RWPE1 (cell line): Measurements from ENCODE around the gene SLC7A7.
"Not testable (repeated sequence)": the region's sequence is repeated elsewhere in the genome, so short reads cannot be mapped to it uniquely, and the experiment has no call there.

Experiments
- CTCF ChIA-PET: fragments of 350-600 bp; sonication (Branson Sonifier 250); formaldehyde crosslinking; extraction: SDS; loops from one replicate; lab custom pipeline; 2021; lab: Yijun Ruan, JAX
- POLR2A ChIA-PET: fragments of 400-600 bp; formaldehyde crosslinking; extraction: SDS; loops from one replicate; lab custom pipeline; 2020; ENCODE audit warnings: antibody characterized with exemption; ENCODE audit not compliant: low non-redundant PET; lab: Yijun Ruan, JAX
- DNase-seq: peaks from one replicate; pipeline ENCODE4 v3.0.0; 2012; ENCODE audit warnings: low spot score
- H3K27ac ChIP-seq: fragments of 450-650 bp; 2 replicates; pipeline ENCODE4 v1.5.1; 2017
- TF ChIP-seq, protein P1 (sequence below): fragments of 450-650 bp; conservative IDR thresholded peaks from 2 replicates; pipeline ENCODE4 v1.5.1; 2017; ENCODE audit warnings: low read depth, mild to moderate bottlenecking

SLC7A7 gene

GRCh38 chr14:22812744-22813143 is 2.5 kb downstream of the SLC7A7 start:
- CTCF ChIA-PET: interaction anchor here (0.6 to 1.5 kb wide), 4 partner anchors 17 to 51 kb away, joined by 3 to 7 read pairs (median 3); no protein-coding TSS in a partner anchor
- H3K27ac ChIP-seq: no peak overlapping the region
- TF ChIP-seq, protein P1, sequence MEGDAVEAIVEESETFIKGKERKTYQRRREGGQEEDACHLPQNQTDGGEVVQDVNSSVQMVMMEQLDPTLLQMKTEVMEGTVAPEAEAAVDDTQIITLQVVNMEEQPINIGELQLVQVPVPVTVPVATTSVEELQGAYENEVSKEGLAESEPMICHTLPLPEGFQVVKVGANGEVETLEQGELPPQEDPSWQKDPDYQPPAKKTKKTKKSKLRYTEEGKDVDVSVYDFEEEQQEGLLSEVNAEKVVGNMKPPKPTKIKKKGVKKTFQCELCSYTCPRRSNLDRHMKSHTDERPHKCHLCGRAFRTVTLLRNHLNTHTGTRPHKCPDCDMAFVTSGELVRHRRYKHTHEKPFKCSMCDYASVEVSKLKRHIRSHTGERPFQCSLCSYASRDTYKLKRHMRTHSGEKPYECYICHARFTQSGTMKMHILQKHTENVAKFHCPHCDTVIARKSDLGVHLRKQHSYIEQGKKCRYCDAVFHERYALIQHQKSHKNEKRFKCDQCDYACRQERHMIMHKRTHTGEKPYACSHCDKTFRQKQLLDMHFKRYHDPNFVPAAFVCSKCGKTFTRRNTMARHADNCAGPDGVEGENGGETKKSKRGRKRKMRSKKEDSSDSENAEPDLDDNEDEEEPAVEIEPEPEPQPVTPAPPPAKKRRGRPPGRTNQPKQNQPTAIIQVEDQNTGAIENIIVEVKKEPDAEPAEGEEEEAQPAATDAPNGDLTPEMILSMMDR: no peak
- DNase-seq: no peak
- POLR2A ChIA-PET: no interaction called here

- DNase-seq: no peak
- TF ChIP-seq, protein P1: no peak
- H3K27ac ChIP-seq: no peak overlapping the region
- CTCF ChIA-PET: no interaction called here
- POLR2A ChIA-PET: no interaction called here
Observed at GRCh38 chr14:22811722-22812121, 3.5 kb downstream of the SLC7A7 start.

DNA sequence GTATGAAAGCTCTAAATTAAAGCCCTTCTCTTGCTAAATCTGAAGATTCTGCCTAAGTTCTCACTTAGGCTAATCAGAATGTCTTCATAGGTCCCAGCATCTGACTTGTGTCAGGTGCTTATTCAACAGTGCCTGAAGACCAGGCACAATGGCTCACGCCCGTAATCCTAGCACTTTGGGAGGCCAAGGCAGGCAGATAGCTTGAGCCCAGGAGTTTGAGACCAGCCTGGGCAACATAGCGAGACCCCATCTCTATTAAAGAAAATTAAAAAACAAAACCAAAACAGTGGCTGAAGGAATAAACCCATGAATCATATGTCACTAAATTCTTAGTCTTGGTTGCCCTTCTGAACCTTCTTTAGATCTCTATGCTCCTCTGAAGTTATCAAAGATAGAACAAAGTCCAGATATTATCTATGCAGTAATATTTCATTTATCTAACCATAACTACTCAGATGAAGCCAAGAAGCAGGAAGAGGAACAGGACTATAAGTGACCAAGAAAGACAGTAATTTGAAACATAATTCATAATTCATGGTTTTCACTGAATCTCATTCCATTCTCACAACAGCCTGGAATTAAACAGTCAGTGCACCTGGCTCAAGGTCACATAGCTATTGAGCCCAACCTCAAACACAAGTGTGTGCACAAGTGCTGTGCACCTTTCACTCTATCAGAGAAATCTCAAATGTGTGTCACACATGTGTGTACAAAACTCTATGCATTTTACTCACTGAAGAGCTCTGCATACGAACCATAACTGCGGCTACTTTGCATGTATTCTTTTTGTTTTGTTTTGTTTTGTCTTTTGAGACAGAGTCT is 6.6 kb downstream of the SLC7A7 start:
- no peak for DNase-seq
- ChIA-PET POLR2A (no interaction called here), CTCF (interaction anchor here (1.6 kb wide), 1 partner anchor 44 kb away, joined by 5 read pairs; no protein-coding TSS in a partner anchor)
- TF ChIP-seq, protein P1: no peak
- no peak overlapping the region for H3K27ac ChIP-seq

DNA sequence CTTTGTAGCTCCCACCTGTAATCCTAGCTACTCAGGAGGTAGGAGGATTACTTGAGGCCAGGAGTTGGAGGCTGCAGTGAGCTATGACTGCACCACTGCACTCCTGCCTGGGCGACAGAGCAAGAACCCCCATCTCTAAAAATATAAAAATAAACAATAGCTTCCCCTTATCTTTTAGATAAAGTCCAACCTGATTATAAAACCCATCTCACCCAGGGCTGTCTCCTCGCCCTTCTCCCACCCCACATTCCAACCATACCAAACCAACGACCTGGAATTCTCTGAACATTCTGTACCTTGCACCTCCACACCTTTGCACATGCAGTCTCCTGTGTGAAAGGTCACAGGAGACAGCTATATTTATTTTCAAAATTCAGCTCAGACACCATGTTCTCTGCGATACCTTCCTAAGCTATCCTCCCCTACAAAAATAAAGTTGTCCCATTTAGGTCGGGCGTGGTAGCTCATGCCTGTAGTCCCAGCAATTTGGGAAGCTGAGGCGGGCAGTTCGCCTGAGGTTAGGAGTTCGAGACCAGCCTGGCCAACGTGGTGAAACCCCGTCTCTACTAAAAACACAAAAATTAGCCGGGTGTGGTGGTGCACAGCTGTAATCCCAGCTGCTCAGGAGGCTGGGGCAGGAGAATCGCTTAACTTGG is 7.7 kb downstream of the SLC7A7 start:
- ChIA-PET CTCF (interaction anchor here (0.6 kb wide), 1 partner anchor 18 kb away, joined by 3 read pairs; no protein-coding TSS in a partner anchor), POLR2A (no interaction called here)
- TF ChIP-seq, protein P1: no peak
- H3K27ac ChIP-seq: no peak overlapping the region; the same call in 1 of the 2 replicates
- DNase-seq: peak; percentile 32

DNA sequence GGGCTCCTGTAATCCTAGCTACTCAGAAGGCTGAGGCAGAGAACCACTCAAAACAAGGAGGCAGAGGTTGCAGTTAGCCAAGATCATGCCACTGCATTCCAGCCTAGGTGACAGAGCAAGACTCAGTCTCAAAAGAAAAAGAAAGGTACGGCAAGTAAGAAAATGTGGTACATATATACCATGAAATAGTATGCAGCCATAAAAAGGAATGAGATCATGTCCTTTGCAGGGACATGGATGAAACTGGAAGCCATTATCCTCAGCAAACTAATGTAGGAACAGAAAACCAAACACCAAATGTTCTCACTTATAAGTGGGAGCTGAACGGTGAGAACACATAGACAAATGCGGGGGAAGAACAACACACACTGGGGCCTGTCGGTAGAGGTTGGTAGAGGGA is 10.0 kb downstream of the SLC7A7 start:
- CTCF ChIA-PET, H3K27ac ChIP-seq, DNase-seq, POLR2A ChIA-PET: not testable (repeated sequence)

DNA sequence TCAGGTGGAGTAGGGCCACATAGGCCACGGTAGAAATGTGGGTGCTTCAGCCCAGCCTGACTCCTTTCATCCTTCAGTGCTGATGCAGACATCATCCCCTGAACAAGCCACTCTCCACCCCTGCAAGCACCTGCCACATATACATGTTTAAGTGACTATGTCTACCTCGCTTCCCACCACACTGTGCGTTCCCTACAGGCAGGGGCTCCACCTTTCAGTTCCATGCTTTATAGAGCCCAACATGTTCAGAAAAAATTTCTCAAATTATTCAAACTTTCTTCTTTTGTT is 11.6 kb downstream of the SLC7A7 start:
- TF ChIP-seq, protein P1: no peak
- ChIA-PET POLR2A (no interaction called here), CTCF (no interaction called here)
- DNase-seq: no peak
- no peak overlapping the region for H3K27ac ChIP-seq
